ENCODE results near the gene ARHGEF3. TPM values are rescaled to one million over a fixed set of nuclear protein-coding genes. Genes with fewer than 3 reads are reported as not detected.

The ARHGEF3 gene
- total RNA-seq (2021) = 4.4 and 5.7 TPM in 2 replicates
- long read RNA-seq, transcript ARHGEF3-202 (13 exons, 3,639 nt) = major isoform, 9 of 24 reads
- long read RNA-seq, partial matches to known transcripts = 3 of 24 reads
- long read RNA-seq, other reads (novel, unspliced or antisense) = 5 of 24 reads

GRCh38 chr3:56801662-56802377, at the start of gene ARHGEF3:
TSS of gene ARHGEF3 (minus strand) at chr3:56801949. CDS start at chr3:56801798, 151 bp downstream.
- H3K27me3 Mint-ChIP-seq (ENCODE audit: low read depth) = peaks cover 15% of the 10 kb centered on the region
- Histone ChIP-seq H3K9me3 (ENCODE audit: control insufficient read depth, low read depth, low read length) (no peaks in the 10 kb centered on the region), H2BK5ac (ENCODE audit: insufficient read length, low read length) (no peak within 1 kb of the TSS), H4K5ac (ENCODE audit: insufficient read length, low read depth, low read length) (no peak within 1 kb of the TSS), H3K4me2 (ENCODE audit: insufficient read depth, insufficient read length, low read length) (peak within 1 kb of the TSS; percentile 90), H3T11ph (ENCODE audit: low read length) (no peak within 1 kb of the TSS), H2BK12ac (ENCODE audit: insufficient read length, low read depth, low read length) (no peak within 1 kb of the TSS), H3K14ac (ENCODE audit: insufficient read depth, low read length) (peak within 1 kb of the TSS; percentile 51; the same call in 1 of the 2 replicates), H2BK20ac (ENCODE audit: low read depth, low read length, poor library complexity, severe bottlenecking) (no peak within 1 kb of the TSS), H2AK5ac (ENCODE audit: insufficient read length, low read length) (no peak within 1 kb of the TSS), H3K18ac (ENCODE audit: insufficient read length, low read depth, low read length) (peak within 1 kb of the TSS; percentile 7), H3K4ac (ENCODE audit: low read depth, low read length) (no peak within 1 kb of the TSS), H2AFZ (ENCODE audit: low read length) (no peak within 1 kb of the TSS), H3K4me1 (ENCODE audit: insufficient read depth, low read length) (peaks cover 2% of the 10 kb centered on the region; the same call in 1 of the 2 replicates), H4K91ac (ENCODE audit: insufficient read length, low read depth, low read length) (no peak within 1 kb of the TSS), H3K23me2 (ENCODE audit: insufficient read length, low read depth, low read length, poor library complexity, severe bottlenecking) (peaks cover 5% of the 10 kb centered on the region), H4K8ac (replicated peaks; ENCODE audit: insufficient read length, low read depth, low read length) (no peak within 1 kb of the TSS), H3K27me3 (ENCODE audit: insufficient read depth, low read length) (no peaks in the 10 kb centered on the region; the same call in 1 of the 2 replicates), H3K27ac (ENCODE audit: insufficient read length, low read depth, low read length) (no peak within 1 kb of the TSS), H4K20me1 (ENCODE audit: control insufficient read depth, insufficient read depth, insufficient read length) (no peaks in the 10 kb centered on the region), H3K79me1 (ENCODE audit: insufficient read depth, low read depth, low read length, poor library complexity, severe bottlenecking) (no peaks in the 10 kb centered on the region), H3K79me2 (ENCODE audit: insufficient read depth, low read length) (no peaks in the 10 kb centered on the region), H3K23ac (ENCODE audit: insufficient read length, low read depth, low read length) (no peak within 1 kb of the TSS), H3K56ac (ENCODE audit: insufficient read length, low read depth, low read length) (no peak within 1 kb of the TSS), H3K9ac (ENCODE audit: extremely low read depth, insufficient read length, low read length) (peak within 1 kb of the TSS; percentile 9), H2BK120ac (ENCODE audit: low read depth, low read length, poor library complexity, severe bottlenecking) (no peak within 1 kb of the TSS), H2BK15ac (ENCODE audit: low read depth, low read length) (no peak within 1 kb of the TSS)
- no peaks in the 10 kb centered on the region; a peak in 1 of 5 replicates for H3K9me3 Mint-ChIP-seq
- H3K4me1 Mint-ChIP-seq = peaks cover 18 to 20% of the 10 kb centered on the region in 2 experiments
- no CpG with 5 or more reads among the region's 60 CpGs for WGBS (ENCODE audit: extremely low coverage, insufficient read length, low lambda C conversion rate)
- H3K36me3 Mint-ChIP-seq (ENCODE audit: insufficient read depth in 1 of 3, low read depth in 3 of 3) = no peaks in the 10 kb centered on the region
- peak; percentile 91 for DNase-seq
- peak; percentile 69 for TF ChIP-seq CTCF (conservative IDR thresholded peaks at IDR 0.05)
- H3K4me3 Mint-ChIP-seq = peak within 1 kb of the TSS; percentile 77 to 90
- no peak within 1 kb of the TSS for H3K27ac Mint-ChIP-seq
